H9 (cell line): Measurements from ENCODE around the gene CCSER1. TPM values are rescaled to one million over a fixed set of nuclear protein-coding genes. Genes with fewer than 3 reads are reported as not detected.

ENCODE experiments used
- DNase-seq: peaks from one replicate; pipeline ENCODE4 v3.0.0-alpha.2; 2017
- H2AFZ ChIP-seq: one replicate; pipeline ENCODE4 v1.6.1; 2013; ENCODE audit warnings: mild to moderate bottlenecking, low read length, control low read depth, moderate library complexity
- H2AK5ac ChIP-seq: 2 replicates; pipeline ENCODE4 v1.6.1; 2013; ENCODE audit warnings: low read length, control low read depth, mixed read lengths; ENCODE audit not compliant: insufficient read length
- H2BK120ac ChIP-seq: one replicate; pipeline ENCODE4 v1.6.1; 2013; ENCODE audit warnings: low read depth, mild to moderate bottlenecking, low read length, control low read depth, inconsistent platforms; ENCODE audit not compliant: poor library complexity, severe bottlenecking
- H2BK12ac ChIP-seq: 2 replicates; pipeline ENCODE4 v1.6.1; 2013; ENCODE audit warnings: low read length, control low read depth, mixed read lengths, low read depth; ENCODE audit not compliant: insufficient read length
- H2BK15ac ChIP-seq: 2 replicates; pipeline ENCODE4 v1.6.1; 2013; ENCODE audit warnings: low read depth, low read length, control low read depth
- H2BK20ac ChIP-seq: one replicate; pipeline ENCODE4 v1.6.1; 2013; ENCODE audit warnings: low read depth, mild to moderate bottlenecking, low read length, control low read depth, inconsistent platforms; ENCODE audit not compliant: poor library complexity, severe bottlenecking
- H2BK5ac ChIP-seq: 2 replicates; pipeline ENCODE4 v1.6.1; 2013; ENCODE audit warnings: low read length, control low read depth, mixed read lengths; ENCODE audit not compliant: insufficient read length
- H3K14ac ChIP-seq: 2 replicates; pipeline ENCODE4 v1.6.1; 2013; ENCODE audit warnings: low read length, control low read depth; ENCODE audit not compliant: insufficient read depth
- H3K18ac ChIP-seq: 2 replicates; pipeline ENCODE4 v1.6.1; 2013; ENCODE audit warnings: low read depth, mild to moderate bottlenecking, mixed read lengths, low read length, control low read depth; ENCODE audit not compliant: insufficient read length
- H3K23ac ChIP-seq: 2 replicates; pipeline ENCODE4 v1.6.1; 2013; ENCODE audit warnings: low read length, control low read depth, mixed read lengths, low read depth; ENCODE audit not compliant: insufficient read length
- H3K23me2 ChIP-seq: 2 replicates; pipeline ENCODE4 v1.6.1; 2013; ENCODE audit warnings: low read depth, mild to moderate bottlenecking, mixed read lengths, low read length, control low read depth; ENCODE audit not compliant: insufficient read length, poor library complexity, severe bottlenecking
- H3K27ac ChIP-seq: 2 replicates; pipeline ENCODE4 v1.5.1; 2013; ENCODE audit warnings: low read length, control low read depth, mixed read lengths, low read depth; ENCODE audit not compliant: insufficient read length
- H3K27me3 ChIP-seq: 2 replicates; pipeline ENCODE4 v1.6.1; 2013; ENCODE audit warnings: low read length, control low read depth, inconsistent platforms; ENCODE audit not compliant: insufficient read depth
- H3K4ac ChIP-seq: 2 replicates; pipeline ENCODE4 v1.6.1; 2013; ENCODE audit warnings: low read depth, mild to moderate bottlenecking, control low read depth, inconsistent platforms, low read length, moderate library complexity
- H3K4me1 ChIP-seq: 2 replicates; pipeline ENCODE4 v1.6.1; 2013; ENCODE audit warnings: low read length, control low read depth, inconsistent platforms; ENCODE audit not compliant: insufficient read depth
- H3K4me2 ChIP-seq: 2 replicates; pipeline ENCODE4 v1.6.1; 2013; ENCODE audit warnings: low read length, control low read depth, mixed read lengths; ENCODE audit not compliant: insufficient read length, insufficient read depth
- H3K56ac ChIP-seq: 2 replicates; pipeline ENCODE4 v1.6.1; 2013; ENCODE audit warnings: low read depth, mild to moderate bottlenecking, mixed read lengths, low read length, control low read depth; ENCODE audit not compliant: insufficient read length
- H3K79me1 ChIP-seq: 2 replicates; pipeline ENCODE4 v1.6.1; 2013; ENCODE audit warnings: low read depth, mild to moderate bottlenecking, moderate library complexity, low read length, control low read depth, inconsistent platforms; ENCODE audit not compliant: insufficient read depth, poor library complexity, severe bottlenecking
- H3K79me2 ChIP-seq: 2 replicates; pipeline ENCODE4 v1.6.1; 2013; ENCODE audit warnings: low read length, control low read depth, inconsistent platforms; ENCODE audit not compliant: insufficient read depth
- H3K9ac ChIP-seq: 2 replicates; pipeline ENCODE4 v1.6.1; 2013; ENCODE audit warnings: low read length, control low read depth, mixed read lengths; ENCODE audit not compliant: insufficient read length; ENCODE audit errors: extremely low read depth
- H3K9me3 ChIP-seq: one replicate; pipeline ENCODE4 v1.6.1; 2013; ENCODE audit warnings: low read depth, low read length, inconsistent platforms; ENCODE audit not compliant: control insufficient read depth
- H3T11ph ChIP-seq: one replicate; pipeline ENCODE4 v1.6.1; 2013; ENCODE audit warnings: mild to moderate bottlenecking, low read length, control low read depth, inconsistent platforms
- H4K20me1 ChIP-seq: one replicate; pipeline ENCODE4 v1.6.1; 2013; ENCODE audit not compliant: control insufficient read depth, insufficient read length, insufficient read depth
- H4K5ac ChIP-seq: 2 replicates; pipeline ENCODE4 v1.6.1; 2013; ENCODE audit warnings: low read depth, mild to moderate bottlenecking, mixed read lengths, low read length, control low read depth; ENCODE audit not compliant: insufficient read length
- H4K8ac ChIP-seq: replicated peaks from 2 replicates; pipeline ENCODE4 v1.6.1; 2013; ENCODE audit warnings: low read length, control low read depth, mixed read lengths, low read depth; ENCODE audit not compliant: insufficient read length
- H4K91ac ChIP-seq: 2 replicates; pipeline ENCODE4 v1.6.1; 2013; ENCODE audit warnings: low read depth, mild to moderate bottlenecking, moderate library complexity, mixed read lengths, low read length, control low read depth; ENCODE audit not compliant: insufficient read length
- H3K27ac Mint-ChIP-seq, 3 experiments: 2 replicates in 2 of 3; 3 replicates in 1 of 3; pipeline ENCODE4 v1.8.0; 2020 to 2021; ENCODE audit warnings: mixed read lengths in 3 of 3, mild to moderate bottlenecking in 1 of 3, moderate library complexity in 1 of 3
- H3K27me3 Mint-ChIP-seq: 2 replicates; pipeline ENCODE4 v1.8.0; 2021; ENCODE audit warnings: low read depth, mild to moderate bottlenecking, moderate library complexity, mixed read lengths
- H3K36me3 Mint-ChIP-seq, 3 experiments: 2 replicates in 2 of 3; 3 replicates in 1 of 3; pipeline ENCODE4 v1.8.0; 2020 to 2021; ENCODE audit warnings: low read depth in 3 of 3, mixed read lengths in 3 of 3; ENCODE audit not compliant: insufficient read depth in 1 of 3
- H3K4me1 Mint-ChIP-seq, 2 experiments: 2 replicates each; pipeline ENCODE4 v1.8.0; 2020; ENCODE audit warnings: mixed read lengths in 2 of 2
- H3K4me3 Mint-ChIP-seq, 2 experiments: 2 replicates in 1 of 2; 3 replicates in 1 of 2; pipeline ENCODE4 v1.8.0; 2020 to 2021; ENCODE audit warnings: mild to moderate bottlenecking in 2 of 2, mixed read lengths in 2 of 2, moderate library complexity in 1 of 2
- H3K9me3 Mint-ChIP-seq, 2 experiments: 2 replicates in 1 of 2; 3 replicates in 1 of 2; pipeline ENCODE4 v1.8.0; 2020; ENCODE audit warnings: mild to moderate bottlenecking in 2 of 2, mixed read lengths in 2 of 2, moderate library complexity in 1 of 2
- WGBS: extraction: QIAGEN DNeasy Blood & Tissue Kit; methylation state at CpG from one replicate; pipeline ENCODE4 v1.1.7; 2013; ENCODE audit warnings: missing lambda C conversion rate, low lambda C conversion rate, mixed read lengths; ENCODE audit not compliant: insufficient read length; ENCODE audit errors: extremely low coverage; 5-methylcytosine and 5-hydroxymethylcytosine counted together
- total RNA-seq: library from RNA; stranded (reverse); gene quantifications from 2 replicates; pipeline ENCODE4 v1.2.1, GENCODE V29; 2021
- TF ChIP-seq, protein P1 (sequence below): fragments of 200-600 bp; sonication (generic); conservative IDR thresholded peaks from 3 replicates; pipeline ENCODE4 v1.8.0; 2021; ENCODE audit warnings: antibody characterized with exemption, mild to moderate bottlenecking

Gene CCSER1
- total RNA-seq, 1 experiment from 2014 or later, result 0.37 TPM

DNA sequence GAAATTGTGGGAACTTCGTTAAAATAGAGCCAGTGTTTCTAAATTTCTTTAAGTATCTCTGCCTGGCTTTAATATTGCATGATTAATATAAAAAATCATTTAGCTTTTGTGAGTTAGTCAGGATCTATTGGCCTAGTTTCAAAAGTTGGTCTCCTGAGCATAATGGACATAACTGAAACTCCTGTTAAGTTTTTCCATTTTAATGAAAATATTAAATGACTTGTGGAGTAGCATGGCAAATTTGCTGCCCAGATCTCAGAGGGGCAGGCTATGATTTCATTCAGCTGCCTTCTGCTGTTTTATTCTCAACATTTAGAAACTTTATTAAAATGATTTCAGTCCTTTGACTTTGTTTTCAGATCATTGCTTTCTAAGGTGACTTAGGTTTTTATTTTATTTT is 1213.6 kb downstream of the CCSER1 start:
- no CpG with 5 or more reads among the region's 1 CpG for WGBS

More for the DNA sequence above, 1213.6 kb downstream of the CCSER1 start:
- no peak overlapping the region for H3K4me3 Mint-ChIP-seq
- Histone ChIP-seq H3K4ac (no peak overlapping the region), H3K4me1 (no peaks in the 10 kb centered on the region), H4K91ac (no peak overlapping the region), H3K9me3 (no peaks in the 10 kb centered on the region), H3K27ac (no peak overlapping the region), H3K23me2 (no peaks in the 10 kb centered on the region), H3K56ac (no peak overlapping the region), H2BK15ac (no peak overlapping the region), H3K27me3 (no peaks in the 10 kb centered on the region), H3K18ac (no peak overlapping the region), H2BK12ac (no peak overlapping the region), H4K8ac (no peak overlapping the region), H2BK5ac (no peak overlapping the region), H3K9ac (no peak overlapping the region), H2AK5ac (no peak overlapping the region), H3K79me1 (no peaks in the 10 kb centered on the region), H3K79me2 (no peaks in the 10 kb centered on the region), H3T11ph (no peak overlapping the region), H3K23ac (no peak overlapping the region), H2BK120ac (no peak overlapping the region), H4K5ac (no peak overlapping the region), H4K20me1 (no peaks in the 10 kb centered on the region), H3K14ac (no peak overlapping the region), H3K4me2 (no peak overlapping the region), H2AFZ (no peak overlapping the region), H2BK20ac (no peak overlapping the region)
- no peaks in the 10 kb centered on the region for H3K27me3 Mint-ChIP-seq
- H3K4me1 Mint-ChIP-seq, result no peaks in the 10 kb centered on the region
- H3K36me3 Mint-ChIP-seq, result no peaks in the 10 kb centered on the region
- DNase-seq, result no peak
- TF ChIP-seq, protein P1, sequence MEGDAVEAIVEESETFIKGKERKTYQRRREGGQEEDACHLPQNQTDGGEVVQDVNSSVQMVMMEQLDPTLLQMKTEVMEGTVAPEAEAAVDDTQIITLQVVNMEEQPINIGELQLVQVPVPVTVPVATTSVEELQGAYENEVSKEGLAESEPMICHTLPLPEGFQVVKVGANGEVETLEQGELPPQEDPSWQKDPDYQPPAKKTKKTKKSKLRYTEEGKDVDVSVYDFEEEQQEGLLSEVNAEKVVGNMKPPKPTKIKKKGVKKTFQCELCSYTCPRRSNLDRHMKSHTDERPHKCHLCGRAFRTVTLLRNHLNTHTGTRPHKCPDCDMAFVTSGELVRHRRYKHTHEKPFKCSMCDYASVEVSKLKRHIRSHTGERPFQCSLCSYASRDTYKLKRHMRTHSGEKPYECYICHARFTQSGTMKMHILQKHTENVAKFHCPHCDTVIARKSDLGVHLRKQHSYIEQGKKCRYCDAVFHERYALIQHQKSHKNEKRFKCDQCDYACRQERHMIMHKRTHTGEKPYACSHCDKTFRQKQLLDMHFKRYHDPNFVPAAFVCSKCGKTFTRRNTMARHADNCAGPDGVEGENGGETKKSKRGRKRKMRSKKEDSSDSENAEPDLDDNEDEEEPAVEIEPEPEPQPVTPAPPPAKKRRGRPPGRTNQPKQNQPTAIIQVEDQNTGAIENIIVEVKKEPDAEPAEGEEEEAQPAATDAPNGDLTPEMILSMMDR, result no peak
- no peaks in the 10 kb centered on the region for H3K9me3 Mint-ChIP-seq
- no peak overlapping the region for H3K27ac Mint-ChIP-seq
